22Rv1 (cell line): Measurements from ENCODE around the gene PIGQ.

Source experiments
- CTCF ChIP-seq: fragments of 450-650 bp; IDR thresholded peaks from 2 replicates; pipeline ENCODE4 v1.5.1; 2017; ENCODE audit warnings: mild to moderate bottlenecking
- ZFX ChIP-seq: fragments of 450-650 bp; IDR thresholded peaks from 2 replicates; pipeline ENCODE4 v1.6.1; 2017; ENCODE audit warnings: antibody characterized with exemption, borderline replicate concordance

GRCh38 chr16:630815-631405 lies 61.1 kb downstream of the PIGQ start, which contains the start of gene WFIKKN1:
- TF ChIP-seq CTCF (no peak), ZFX (no peak)
